Measurements from ENCODE around the gene NBPF11. TPM values are rescaled to one million over a fixed set of nuclear protein-coding genes. Genes with fewer than 3 reads are reported as not detected.
"Not testable (repeated sequence)": the region's sequence is repeated elsewhere in the genome, so short reads cannot be mapped to it uniquely, and the experiment has no call there.

Gene NBPF11
- total RNA-seq, 2 donors from 2014 or later = 10.1 to 10.2 TPM

- Histone ChIP-seq H3K27me3 (peaks cover 0 to 14% of the 10 kb centered on the region in 2 donors), H3K9me3 (no peaks in the 10 kb centered on the region), H3K27ac (no peak overlapping the region), H3K4me3 (no peak overlapping the region), H3K36me3 (replicated peaks in 1 of 2; ENCODE audit: insufficient read depth in 1 of 2, low read depth in 2 of 2) (no peaks in the 10 kb centered on the region), H3K4me1 (no peaks in the 10 kb centered on the region)
- DNase-seq (no peak), ATAC-seq (no peak)
- TF ChIP-seq, protein P1, sequence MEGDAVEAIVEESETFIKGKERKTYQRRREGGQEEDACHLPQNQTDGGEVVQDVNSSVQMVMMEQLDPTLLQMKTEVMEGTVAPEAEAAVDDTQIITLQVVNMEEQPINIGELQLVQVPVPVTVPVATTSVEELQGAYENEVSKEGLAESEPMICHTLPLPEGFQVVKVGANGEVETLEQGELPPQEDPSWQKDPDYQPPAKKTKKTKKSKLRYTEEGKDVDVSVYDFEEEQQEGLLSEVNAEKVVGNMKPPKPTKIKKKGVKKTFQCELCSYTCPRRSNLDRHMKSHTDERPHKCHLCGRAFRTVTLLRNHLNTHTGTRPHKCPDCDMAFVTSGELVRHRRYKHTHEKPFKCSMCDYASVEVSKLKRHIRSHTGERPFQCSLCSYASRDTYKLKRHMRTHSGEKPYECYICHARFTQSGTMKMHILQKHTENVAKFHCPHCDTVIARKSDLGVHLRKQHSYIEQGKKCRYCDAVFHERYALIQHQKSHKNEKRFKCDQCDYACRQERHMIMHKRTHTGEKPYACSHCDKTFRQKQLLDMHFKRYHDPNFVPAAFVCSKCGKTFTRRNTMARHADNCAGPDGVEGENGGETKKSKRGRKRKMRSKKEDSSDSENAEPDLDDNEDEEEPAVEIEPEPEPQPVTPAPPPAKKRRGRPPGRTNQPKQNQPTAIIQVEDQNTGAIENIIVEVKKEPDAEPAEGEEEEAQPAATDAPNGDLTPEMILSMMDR (IDR thresholded peaks at IDR 0.05) = no peak
- no peak for TF ChIP-seq POLR2A (IDR thresholded peaks at IDR 0.05)
- WGBS, 2 donors = 33% methylated on average over 8 to 15 of the region's 15 CpGs
- intact Hi-C loops (cut with DNase I) = no loop called here
Observed at GRCh38 chr1:148160048-148160342, 7.9 kb upstream of the NBPF11 start.

- ATAC-seq = no peak
- Histone ChIP-seq H3K9me3 (no peaks in the 10 kb centered on the region), H3K36me3 (replicated peaks in 1 of 2; ENCODE audit: insufficient read depth in 1 of 2, low read depth in 2 of 2) (no peaks in the 10 kb centered on the region), H3K4me1 (no peaks in the 10 kb centered on the region), H3K27me3 (peaks cover 0 to 14% of the 10 kb centered on the region in 2 donors), H3K27ac (no peak overlapping the region), H3K4me3 (no peak overlapping the region)
- WGBS, 2 donors = 17 to 40% methylated on average over 11 of the region's 11 CpGs
- TF ChIP-seq POLR2A (IDR thresholded peaks at IDR 0.05) = no peak
- TF ChIP-seq, protein P1 (IDR thresholded peaks at IDR 0.05) = no peak
- DNase-seq = no peak
- intact Hi-C loops (cut with DNase I) = no loop called here
Observed at GRCh38 chr1:148158341-148159003, 6.4 kb upstream of the NBPF11 start.

DNA sequence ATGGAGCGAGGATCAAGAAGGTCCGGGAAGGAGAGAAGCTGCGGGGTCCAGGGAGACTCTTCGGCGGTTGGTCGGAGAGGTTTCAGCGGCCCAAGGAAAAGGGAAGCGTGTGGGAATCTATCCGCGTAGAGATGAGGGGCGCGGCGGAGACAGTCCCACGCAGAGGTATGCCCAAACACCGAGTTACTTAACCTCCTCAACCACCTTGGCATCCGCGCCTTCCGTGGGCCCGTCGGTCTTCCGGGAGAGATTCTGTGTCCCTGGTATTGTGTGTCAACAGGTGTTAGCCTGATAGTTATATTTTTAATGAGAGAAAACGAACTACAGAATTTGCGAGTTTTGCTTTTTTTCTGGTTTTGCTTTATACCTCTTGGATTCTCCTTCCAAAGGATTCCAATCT, 5.7 kb upstream of the NBPF11 start:
- H3K9me3 ChIP-seq; H3K4me1 ChIP-seq; ATAC-seq; DNase-seq; H3K36me3 ChIP-seq (replicated peaks in 1 of 2; ENCODE audit: insufficient read depth in 1 of 2, low read depth in 2 of 2); H3K4me3 ChIP-seq; intact Hi-C loops (cut with DNase I); H3K27ac ChIP-seq: not testable (repeated sequence)
- 8 to 24% methylated on average over 8 to 10 of the region's 23 CpGs for whole genome bisulfite sequencing, 2 donors
- peaks cover 0 to 14% of the 10 kb centered on the region in 2 donors for H3K27me3 ChIP-seq

GRCh38 chr1:148155494-148156275, 3.6 kb upstream of the NBPF11 start:
- H3K27me3 ChIP-seq = peaks cover 0 to 14% of the 10 kb centered on the region in 2 donors
- ATAC-seq; H3K27ac ChIP-seq; H3K4me3 ChIP-seq; H3K4me1 ChIP-seq; H3K9me3 ChIP-seq; DNase-seq; intact Hi-C loops (cut with DNase I); H3K36me3 ChIP-seq (replicated peaks in 1 of 2; ENCODE audit: insufficient read depth in 1 of 2, low read depth in 2 of 2): not testable (repeated sequence)
- 18 to 40% methylated on average over 4 to 5 of the region's 7 CpGs for WGBS, 2 donors

- H3K27me3 ChIP-seq; H3K36me3 ChIP-seq (replicated peaks in 1 of 2; ENCODE audit: insufficient read depth in 1 of 2, low read depth in 2 of 2); H3K9me3 ChIP-seq; intact Hi-C loops (cut with DNase I); H3K27ac ChIP-seq; H3K4me3 ChIP-seq; DNase-seq; H3K4me1 ChIP-seq; ATAC-seq: not testable (repeated sequence)
- 75 to 76% methylated on average over 3 of the region's 3 CpGs for WGBS, 2 donors
Observed at GRCh38 chr1:148152795-148153194, 714 bp upstream of the NBPF11 start.

- intact Hi-C loops (cut with DNase I); H3K9me3 ChIP-seq; H3K36me3 ChIP-seq (replicated peaks in 1 of 2; ENCODE audit: insufficient read depth in 1 of 2, low read depth in 2 of 2); H3K27me3 ChIP-seq; H3K4me1 ChIP-seq: not testable (repeated sequence)
- peak; percentile 58 to 75 (median 68) for DNase-seq
- peak; percentile 71 for ATAC-seq
- H3K4me3 ChIP-seq = peak overlapping the region; percentile 59 to 87
- H3K27ac ChIP-seq = peak overlapping the region; percentile 10 to 86 (median 74)
- 0% methylated on average over 11 of the region's 40 CpGs; no CpG with 5 or more reads in 1 of the 2 donors for WGBS, 2 donors
Observed at GRCh38 chr1:148151371-148151819, 686 bp downstream of the NBPF11 start.

GRCh38 chr1:148150945-148151344, 1.1 kb downstream of the NBPF11 start:
- H3K4me1 ChIP-seq; H3K9me3 ChIP-seq; H3K27me3 ChIP-seq; ATAC-seq; intact Hi-C loops (cut with DNase I); DNase-seq; H3K36me3 ChIP-seq (replicated peaks in 1 of 2; ENCODE audit: insufficient read depth in 1 of 2, low read depth in 2 of 2): not testable (repeated sequence)
- Histone ChIP-seq H3K27ac (peak overlapping the region in 2 of 4 donors; percentile 74 to 86), H3K4me3 (peak overlapping the region; percentile 59 to 87)
- WGBS, 2 donors = 23 to 40% methylated on average over 9 to 13 of the region's 13 CpGs

DNA sequence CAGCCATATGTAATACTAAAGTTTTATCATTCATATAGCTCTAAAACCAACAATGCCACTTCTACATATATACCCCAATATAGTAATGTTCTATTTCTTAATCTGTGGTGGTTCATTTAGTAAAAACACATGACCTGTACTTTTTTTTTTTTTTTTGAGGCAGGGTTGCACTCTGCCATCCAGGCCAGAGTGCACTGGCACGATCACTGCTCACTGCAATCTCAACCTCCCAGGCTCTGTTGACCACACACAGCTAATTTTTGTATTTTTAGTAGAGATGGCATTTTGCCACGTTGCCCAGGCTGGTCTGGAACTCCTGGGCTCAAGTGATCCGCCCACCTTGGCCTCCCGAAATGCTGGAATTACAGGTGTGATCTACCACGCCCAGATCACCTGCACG, 2.1 kb downstream of the NBPF11 start:
- DNase-seq; intact Hi-C loops (cut with DNase I); ATAC-seq; H3K27me3 ChIP-seq; H3K27ac ChIP-seq; H3K4me3 ChIP-seq; H3K9me3 ChIP-seq; H3K4me1 ChIP-seq; H3K36me3 ChIP-seq (replicated peaks in 1 of 2; ENCODE audit: insufficient read depth in 1 of 2, low read depth in 2 of 2): not testable (repeated sequence)
- 54 to 57% methylated on average over 1 of the region's 6 CpGs for WGBS, 2 donors

DNA sequence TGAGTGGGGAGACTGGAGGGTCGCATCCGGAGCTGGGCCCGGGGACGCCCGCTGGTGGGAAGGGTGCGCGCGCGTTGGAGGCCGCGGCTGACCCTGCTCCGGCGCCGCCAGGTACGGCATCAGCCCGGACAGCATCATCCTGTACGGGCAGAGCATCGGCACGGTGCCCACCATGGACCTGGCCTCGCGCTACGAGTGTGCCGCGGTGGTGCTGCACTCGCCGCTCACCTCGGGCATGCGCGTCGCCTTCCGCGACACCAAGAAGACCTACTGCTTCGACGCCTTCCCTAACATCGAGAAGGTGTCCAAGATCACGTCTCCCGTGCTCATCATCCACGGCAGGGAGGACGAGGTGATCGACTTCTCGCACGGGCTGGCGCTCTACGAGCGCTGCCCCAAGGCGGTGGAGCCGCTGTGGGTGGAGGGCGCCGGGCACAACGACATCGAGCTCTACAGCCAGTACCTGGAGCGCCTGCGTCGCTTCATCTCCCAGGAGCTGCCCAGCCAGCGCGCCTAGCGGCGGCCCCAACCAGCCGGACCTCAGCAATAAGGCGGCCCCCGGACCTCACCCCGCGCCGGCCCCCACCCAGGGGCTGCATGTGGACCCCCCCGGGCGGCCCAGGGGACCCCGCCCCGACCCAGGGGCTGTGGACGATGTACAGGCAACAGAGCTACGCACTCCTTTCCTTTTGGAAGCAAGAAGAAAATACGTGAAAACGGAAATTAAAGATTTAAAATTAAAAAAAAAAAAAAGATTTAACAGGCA, 2.8 kb downstream of the NBPF11 start:
- H3K9me3 ChIP-seq; H3K27ac ChIP-seq; H3K36me3 ChIP-seq (replicated peaks in 1 of 2; ENCODE audit: insufficient read depth in 1 of 2, low read depth in 2 of 2); H3K27me3 ChIP-seq; intact Hi-C loops (cut with DNase I); H3K4me1 ChIP-seq; ATAC-seq; DNase-seq; H3K4me3 ChIP-seq: not testable (repeated sequence)
- 83 to 91% methylated on average over 34 to 35 of the region's 72 CpGs for WGBS, 2 donors

Measured in body of pancreas (tissue), 4 donors.